Measurements from ENCODE around the gene CARD6. TPM values are rescaled to one million over a fixed set of nuclear protein-coding genes. Genes with fewer than 3 reads are reported as not detected.

The CARD6 gene
- total and polyA plus RNA-seq, 2 of the 4 experiments (the other 2 are of a cell fraction), result 1.8 to 4.3 TPM

DNA sequence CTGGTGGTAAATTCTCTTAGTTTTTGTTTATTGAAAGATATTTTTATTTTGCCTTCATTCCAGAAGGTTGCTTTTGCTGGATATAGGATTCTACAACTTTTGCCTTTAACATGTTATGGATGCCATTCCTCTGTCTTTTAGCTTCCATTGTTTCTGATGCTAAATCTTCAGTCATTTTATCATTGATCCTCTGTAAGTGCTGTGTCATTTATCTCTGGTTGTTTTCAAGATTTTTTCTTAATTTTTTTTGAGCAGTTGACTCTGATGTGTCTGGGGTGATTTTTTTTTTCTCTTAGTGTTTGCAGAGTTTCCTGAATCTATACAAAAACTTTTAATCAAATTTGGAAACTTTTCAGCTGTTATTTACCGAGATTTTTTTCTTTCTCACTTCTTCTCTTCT lies 6.4 kb downstream of the CARD6 start:
- Histone ChIP-seq H2AK5ac (ENCODE audit: low read depth, low read length) (no peak overlapping the region), H2BK5ac (ENCODE audit: low read depth, low read length, poor library complexity, severe bottlenecking) (no peak overlapping the region), H3K23ac (ENCODE audit: low read depth, low read length) (no peak overlapping the region), H2AK9ac (replicated peaks; ENCODE audit: low read depth, low read length, poor library complexity) (no peak overlapping the region), H3K14ac (replicated peaks; ENCODE audit: low read depth, low read length) (no peak overlapping the region), H2BK20ac (ENCODE audit: low read depth, low read length) (no peak overlapping the region), H2AFZ (replicated peaks; ENCODE audit: low read length, poor library complexity) (no peak overlapping the region), H3K27ac (ENCODE audit: insufficient read depth, low read length) (no peak overlapping the region), H3K79me1 (ENCODE audit: low read depth in 1 of 2, low read length in 2 of 2) (no peaks in the 10 kb centered on the region), H3K56ac (ENCODE audit: extremely low read depth, insufficient read depth, low read length) (no peak overlapping the region), H4K20me1 (ENCODE audit: insufficient read depth, low read length) (no peaks in the 10 kb centered on the region), H3K27me3 (ENCODE audit: control insufficient read depth, insufficient read depth, low read length) (no peaks in the 10 kb centered on the region), H3K9ac (ENCODE audit: low read depth, low read length) (no peak overlapping the region), H3K9me1 (ENCODE audit: insufficient read depth, low read length) (no peaks in the 10 kb centered on the region), H4K5ac (ENCODE audit: low read depth, low read length) (no peak overlapping the region), H3K18ac (ENCODE audit: low read depth, low read length) (no peak overlapping the region), H4K8ac (ENCODE audit: low read depth in 2 of 2, low read length in 2 of 2) (no peak overlapping the region), H3K4ac (ENCODE audit: low read depth, low read length) (no peak overlapping the region), H4K91ac (ENCODE audit: insufficient read depth, low read depth, low read length) (no peak overlapping the region), H3K36me3 (ENCODE audit: control insufficient read depth, insufficient read depth, low read length) (0 out of 2 replicates have a peak, but pooled peaks cover 4% of the 10 kb centered on the region), H3K4me2 (ENCODE audit: low read depth, low read length) (no peak overlapping the region), H3K4me3 (ENCODE audit: insufficient read depth, low read depth, low read length) (no peak overlapping the region), H3K4me1 (ENCODE audit: control insufficient read depth, insufficient read depth, low read length) (no peaks in the 10 kb centered on the region), H2BK15ac (ENCODE audit: low read depth, low read length) (no peak overlapping the region), H2BK120ac (ENCODE audit: low read depth, low read length) (no peak overlapping the region), H3K9me3 (ENCODE audit: control insufficient read depth, insufficient read depth, low read length) (no peaks in the 10 kb centered on the region)
- ChIA-PET CTCF (no interaction called here), POLR2A (ENCODE audit: unreplicated experiment) (interaction anchor here (0.7 kb wide), 1 partner anchor 15 kb away, joined by 5 read pairs; no protein-coding TSS in a partner anchor)
- BruUV-seq (replicated peaks), result no TSS peak
- TF ChIP-seq MAZ (IDR thresholded peaks at IDR 0.05; ENCODE audit: borderline replicate concordance, low read depth, low read length) (no peak), RCOR1 (IDR thresholded peaks at IDR 0.05; ENCODE audit: insufficient replicate concordance, low read length) (no peak), SMC3 (IDR thresholded peaks at IDR 0.05; ENCODE audit: low read depth, low read length) (no peak)
- DNase-seq, result no peak
- no CpG with 5 or more reads among the region's 1 CpG for WGBS, 2 experiments (ENCODE audit: extremely low coverage in 2 of 2, insufficient read length in 1 of 2)
- intact Hi-C loops (cut with micrococcal nuclease) (no loop called here), dilution Hi-C loops (cut with HindIII; ENCODE audit: low sequenced_read_pairs, unreplicated experiment) (no loop called here), in situ Hi-C loops (cut with MboI; ENCODE audit: low sequenced_read_pairs) (no loop called here)
- ATAC-seq (ENCODE audit: low read depth), result no peak

Data from IMR-90 (cell line).